Raji (cell line): ENCODE data around the gene ZKSCAN7.

Experiments used
- POLR2A ChIP-seq: IDR thresholded peaks from 2 replicates; pipeline ENCODE4 v1.6.1; 2011; ENCODE audit warnings: low read depth, low read length, control low read depth; ENCODE audit not compliant: insufficient read depth

ZKSCAN7 gene

DNA sequence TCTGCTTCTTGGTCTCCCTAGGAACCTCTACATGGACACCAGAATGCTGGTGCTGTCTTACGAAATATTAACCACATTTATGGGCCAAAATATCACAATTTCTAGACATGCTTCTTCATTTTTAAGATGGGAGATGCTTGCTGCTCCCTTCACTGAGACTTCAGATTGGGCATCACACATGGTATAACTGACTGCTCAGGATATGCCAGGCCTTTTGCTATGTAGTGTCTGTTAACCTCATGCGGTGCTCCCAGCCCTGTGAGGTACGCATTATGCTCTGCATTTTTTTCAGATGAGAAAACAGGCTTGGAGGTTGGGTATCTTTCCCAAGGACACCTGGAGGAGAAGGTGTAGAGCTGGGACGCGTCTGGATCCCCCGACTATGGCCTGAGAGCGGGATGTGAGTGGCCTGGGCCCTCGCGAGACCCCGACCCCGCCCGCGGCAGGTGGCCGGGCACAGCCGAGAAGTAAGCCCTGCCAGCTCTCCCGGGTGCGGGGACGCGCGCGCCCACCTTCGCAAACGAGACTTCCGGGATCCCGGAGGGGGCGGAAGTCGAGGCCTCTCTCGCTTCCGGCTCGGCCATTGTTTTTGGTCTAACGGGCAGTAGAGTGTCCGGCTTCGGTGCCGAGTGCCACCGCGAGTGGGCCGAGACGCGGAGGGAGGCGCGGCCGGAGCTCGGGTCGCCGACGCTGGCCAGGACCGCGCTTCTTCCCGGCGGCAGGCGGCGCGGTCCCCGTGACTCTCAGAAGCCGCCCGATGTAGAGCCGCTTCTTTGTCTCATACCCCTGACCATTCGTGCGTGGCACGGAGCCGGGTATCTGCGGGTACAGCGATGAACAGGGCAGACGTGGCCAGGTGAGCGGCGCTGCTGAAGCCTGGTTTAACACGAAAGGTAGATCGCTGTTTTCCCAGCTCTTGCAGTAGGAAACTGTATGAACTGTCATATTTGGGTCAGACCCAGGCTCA lies at the start of gene ZKSCAN7:
Gene ZKSCAN7, plus strand, starts transcription at position 568 of the 967 bp plus-strand sequence. CDS start 1,855 bp downstream, outside the sequence.
- no peak for TF ChIP-seq POLR2A

GRCh38 chr3:44506556-44506955 lies 48.4 kb upstream of the ZKSCAN7 start:
- TF ChIP-seq POLR2A, result no peak

GRCh38 chr3:44506961-44507360 lies 48.0 kb upstream of the ZKSCAN7 start:
- TF ChIP-seq POLR2A, result no peak

DNA sequence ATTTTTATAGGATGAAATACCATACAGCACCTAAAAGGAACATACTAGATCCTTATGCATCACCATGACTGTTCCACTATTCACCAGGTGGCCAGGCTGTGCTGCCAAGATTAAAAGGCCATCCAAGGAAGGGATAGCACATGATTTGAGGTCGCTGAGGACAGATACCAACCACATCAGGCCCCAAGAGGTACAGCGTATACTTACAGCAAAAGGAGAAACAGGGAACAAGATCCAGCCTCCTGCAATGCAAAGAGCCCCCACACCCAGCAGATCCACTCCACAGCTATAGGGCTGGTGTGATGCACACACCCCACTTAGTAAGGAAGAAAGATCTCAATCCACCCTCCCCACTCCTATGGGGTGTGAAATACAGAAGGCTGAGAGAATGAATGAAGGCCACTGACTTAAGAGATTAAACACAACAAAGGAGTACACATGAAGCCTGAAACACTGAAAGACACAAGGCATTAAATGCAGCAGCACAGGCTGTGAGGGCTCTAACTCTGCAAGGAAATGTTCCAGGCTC lies 45.5 kb upstream of the ZKSCAN7 start:
- no peak for TF ChIP-seq POLR2A

- TF ChIP-seq POLR2A, result no peak
These were observed 45.0 kb upstream of the ZKSCAN7 start for GRCh38 chr3:44510000-44510368.

GRCh38 chr3:44511238-44511566 lies 43.8 kb upstream of the ZKSCAN7 start:
- TF ChIP-seq POLR2A, result no peak

- TF ChIP-seq POLR2A, result no peak
These were observed 41.5 kb upstream of the ZKSCAN7 start for GRCh38 chr3:44513513-44513912.

DNA sequence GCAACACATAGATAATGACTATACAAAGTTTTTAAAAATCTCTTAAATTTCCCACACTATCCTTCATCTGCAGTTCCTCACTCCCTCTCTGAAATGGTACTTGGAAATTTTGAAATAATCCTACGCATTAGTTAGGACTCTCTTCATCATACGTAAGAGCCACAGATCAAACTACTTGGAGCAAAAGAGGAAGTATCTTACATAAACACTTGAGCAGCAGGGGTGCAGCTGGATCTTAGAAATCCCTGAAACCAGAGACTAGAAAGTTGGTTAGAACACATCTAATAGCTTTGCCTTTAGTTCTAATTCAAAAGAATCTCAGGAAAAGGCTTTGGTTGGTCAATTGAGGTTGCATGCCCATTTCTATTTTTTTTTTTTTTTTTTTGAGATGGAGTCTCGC lies 38.8 kb upstream of the ZKSCAN7 start:
- no peak for TF ChIP-seq POLR2A

DNA sequence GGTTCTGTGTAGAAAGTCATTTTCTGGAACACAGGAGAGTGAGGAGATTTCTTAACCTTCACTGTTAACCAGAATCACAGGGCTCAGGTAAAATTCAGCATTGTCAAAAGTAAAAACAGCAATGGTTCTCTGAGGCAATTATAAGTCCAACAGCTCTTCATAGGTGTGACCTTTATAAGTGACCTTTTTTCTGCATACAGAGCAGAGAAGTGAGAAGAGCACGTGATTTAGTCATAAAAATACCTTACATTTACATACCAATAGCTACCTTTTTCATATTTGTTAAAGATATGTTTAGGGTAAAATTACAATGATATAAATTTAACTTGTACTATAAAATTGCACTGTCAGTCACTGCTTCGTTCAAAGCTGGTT lies 36.2 kb upstream of the ZKSCAN7 start:
- TF ChIP-seq POLR2A, result no peak

- no peak for TF ChIP-seq POLR2A
These were observed 33.3 kb upstream of the ZKSCAN7 start for GRCh38 chr3:44521721-44522120.

DNA sequence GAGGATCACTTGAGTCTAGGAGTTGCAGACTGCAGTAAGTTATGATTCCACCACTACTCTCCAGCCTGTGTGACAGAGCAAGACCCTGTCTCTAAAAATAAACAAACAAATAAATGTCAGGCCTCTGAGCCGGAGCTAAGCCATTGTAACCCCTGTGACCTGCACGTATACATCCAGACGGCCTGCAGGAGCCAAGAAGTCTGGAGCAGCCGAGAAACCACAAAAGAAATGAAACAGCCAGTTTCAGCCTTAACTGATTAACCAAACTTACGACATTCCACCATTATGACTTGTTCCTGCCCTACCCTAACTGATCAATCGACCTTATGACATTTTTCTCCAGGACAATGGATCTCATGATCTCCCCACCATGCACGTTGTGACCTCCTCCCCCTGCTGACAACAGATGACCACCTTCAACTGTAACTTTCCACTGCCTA lies 32.5 kb upstream of the ZKSCAN7 start:
- no peak for TF ChIP-seq POLR2A

DNA sequence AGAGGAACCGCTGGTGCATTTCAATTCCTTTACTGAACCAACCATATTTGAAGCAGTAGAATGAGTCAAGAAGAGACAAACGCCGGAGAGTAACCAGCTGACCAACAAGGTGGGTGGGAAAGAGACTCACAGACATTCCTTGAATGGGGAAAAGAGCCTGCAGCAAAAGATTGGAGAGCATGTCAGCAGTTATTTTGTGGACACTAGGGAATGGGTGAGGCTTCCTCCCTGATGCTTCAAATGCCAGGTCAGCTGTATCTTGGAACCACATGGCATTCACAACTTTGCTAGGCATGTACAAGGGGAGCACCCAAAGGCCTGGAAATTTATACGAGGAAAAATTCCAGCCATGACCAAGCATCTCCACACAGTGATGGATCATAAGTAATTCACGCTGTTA lies 29.9 kb upstream of the ZKSCAN7 start:
- TF ChIP-seq POLR2A, result no peak

- TF ChIP-seq POLR2A, result no peak
These were observed 25.1 kb upstream of the ZKSCAN7 start for GRCh38 chr3:44529927-44530326.

DNA sequence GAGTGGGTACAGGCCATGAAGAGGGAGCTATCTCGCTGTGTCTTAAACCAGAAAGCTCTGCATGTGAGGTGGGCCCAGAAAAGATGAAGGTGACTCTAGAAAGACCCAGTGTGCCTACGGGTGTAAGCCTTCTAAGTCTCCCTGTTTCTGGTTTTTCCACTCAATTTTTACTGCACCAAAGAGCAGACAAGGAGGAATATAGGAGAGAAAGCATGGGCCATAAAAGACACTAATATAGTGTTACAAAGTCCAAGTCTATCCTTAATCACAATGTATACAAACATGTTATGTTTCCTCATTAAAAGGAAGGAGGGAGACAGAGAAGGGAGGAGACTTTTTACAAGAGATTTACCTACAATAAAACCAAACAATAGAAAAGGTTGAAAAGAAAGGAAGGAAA lies 24.1 kb upstream of the ZKSCAN7 start:
- no peak for TF ChIP-seq POLR2A

- TF ChIP-seq POLR2A, result no peak
These were observed 19.6 kb upstream of the ZKSCAN7 start for GRCh38 chr3:44535364-44535763.

GRCh38 chr3:44555723-44556122 lies 730 bp downstream of the ZKSCAN7 start:
- TF ChIP-seq POLR2A, result no peak

GRCh38 chr3:44557074-44557473 lies 2.1 kb downstream of the ZKSCAN7 start:
- TF ChIP-seq POLR2A, result no peak

DNA sequence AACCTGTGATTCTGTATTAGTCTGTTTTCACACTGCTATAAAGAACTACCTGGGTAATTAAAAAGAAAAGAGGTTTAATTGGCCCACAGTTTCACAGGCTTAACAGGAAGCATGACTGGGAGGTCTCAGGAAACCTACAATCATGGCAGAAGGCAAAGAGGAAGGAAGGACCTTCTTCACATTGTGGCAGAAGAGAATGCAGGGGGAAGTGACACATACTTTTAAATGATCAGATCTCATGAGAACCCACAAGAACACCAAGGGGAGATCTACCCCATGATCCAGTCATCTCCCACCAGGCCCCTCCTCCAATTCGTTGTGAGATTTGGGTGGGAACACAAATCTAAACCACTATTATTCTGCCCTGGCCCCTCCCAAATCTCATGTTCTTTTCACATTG lies 6.1 kb downstream of the ZKSCAN7 start:
- TF ChIP-seq POLR2A, result no peak
